K562 treated with DMSO at 1 percent for 12 hours (cell line): ENCODE measurements around the gene FN3KRP. TPM values are rescaled to one million over a fixed set of nuclear protein-coding genes. Genes with fewer than 3 reads are reported as not detected.

Experiments
- total RNA-seq: library from RNA; unstranded; fragments of 300-600 nt; gene quantifications from 2 replicates; pipeline ENCODE4 v1.2.3, GENCODE V29; 2022; ENCODE audit not compliant: insufficient read depth

The FN3KRP gene
- total RNA-seq: 28.3 and 36.8 TPM in 2 replicates

GRCh38 chr17:82716203-82717010 lies at the start of gene FN3KRP:
Gene FN3KRP, plus strand, starts transcription at chr17:82716706. Its CDS starts 50 bp downstream, at chr17:82716756.

GRCh38 chr17:82698065-82698973 lies 18.2 kb upstream of the FN3KRP start, which contains the start of gene RAB40B:
Gene RAB40B, minus strand, starts transcription at chr17:82698698. Its CDS starts 102 bp downstream, at chr17:82698596.

GRCh38 chr17:82734987-82735866 lies 18.7 kb downstream of the FN3KRP start, which contains the start of gene FN3K:
Gene FN3K, plus strand, starts transcription at chr17:82735615. Its CDS starts 22 bp downstream, at chr17:82735637.

GRCh38 chr17:82751571-82752370 lies 35.3 kb downstream of the FN3KRP start, which contains the start of gene TBCD:
Gene TBCD, plus strand, starts transcription at chr17:82752065. Its CDS starts 129 bp downstream, at chr17:82752194.

Other genes with a start within 250 kb of the FN3KRP start
- gene FOXK2, start 197.0 kb upstream of the FN3KRP start, total RNA-seq: 23.5 and 62.6 TPM in 2 replicates
- 22.9 and 55.0 TPM in 2 replicates for gene WDR45B, start 68.3 kb upstream of the FN3KRP start, total RNA-seq
- 3.6 and 7.4 TPM in 2 replicates for gene RAB40B, start 18.0 kb upstream of the FN3KRP start, total RNA-seq
- 21.7 and 23.9 TPM in 2 replicates for gene FN3K, start 18.9 kb downstream of the FN3KRP start, total RNA-seq
- 74.7 and 91.9 TPM in 2 replicates for gene TBCD, start 35.4 kb downstream of the FN3KRP start, total RNA-seq
- gene ZNF750, start 123.3 kb downstream of the FN3KRP start, total RNA-seq: not detected in 2 replicates